ENCODE data around the gene BRF1.
A peak's percentile ranks its signal among the peaks of the same experiment; 100 is the strongest.

Gene BRF1

GRCh38 chr14:105171004-105171673, 129.7 kb downstream of the BRF1 start:
- DNase-seq = no peak

GRCh38 chr14:105169776-105170655, 130.8 kb downstream of the BRF1 start:
- no peak for DNase-seq

- no peak for DNase-seq
Measured at GRCh38 chr14:105168979-105169507, 131.8 kb downstream of the BRF1 start.

GRCh38 chr14:105168496-105168978, 132.3 kb downstream of the BRF1 start, which contains the start of gene JAG2:
TSS of gene JAG2 (minus strand) at chr14:105168776. CDS start at chr14:105168420, 356 bp downstream.
- DNase-seq = peak in 2 of 14 donors; percentile 32 to 37

GRCh38 chr14:105168093-105168420, 132.7 kb downstream of the BRF1 start:
- DNase-seq = no peak

GRCh38 chr14:105167303-105168092, 133.3 kb downstream of the BRF1 start:
- DNase-seq = no peak

- DNase-seq = no peak
Measured at GRCh38 chr14:105166571-105167302, 134.1 kb downstream of the BRF1 start.

GRCh38 chr14:105165761-105166485, 134.9 kb downstream of the BRF1 start:
- DNase-seq = peak in 1 of 14 donors; percentile 46

GRCh38 chr14:105165134-105165704, 135.6 kb downstream of the BRF1 start:
- DNase-seq = no peak

GRCh38 chr14:105163040-105163742, 137.6 kb downstream of the BRF1 start:
- no peak for DNase-seq

- DNase-seq = no peak
Measured at GRCh38 chr14:105162669-105162979, 138.2 kb downstream of the BRF1 start.

- DNase-seq = peak in 1 of 14 donors; percentile 8
Measured at GRCh38 chr14:105161964-105162668, 138.7 kb downstream of the BRF1 start.

GRCh38 chr14:105161309-105161708, 139.5 kb downstream of the BRF1 start:
- no peak for DNase-seq

GRCh38 chr14:105160776-105161175, 140.0 kb downstream of the BRF1 start:
- DNase-seq = no peak

GRCh38 chr14:105159344-105159743, 141.5 kb downstream of the BRF1 start:
- DNase-seq = no peak
